ENCODE measurements around the gene PEX12.
A peak's percentile ranks its signal among the peaks of the same experiment; 100 is the strongest.

The PEX12 gene

DNA sequence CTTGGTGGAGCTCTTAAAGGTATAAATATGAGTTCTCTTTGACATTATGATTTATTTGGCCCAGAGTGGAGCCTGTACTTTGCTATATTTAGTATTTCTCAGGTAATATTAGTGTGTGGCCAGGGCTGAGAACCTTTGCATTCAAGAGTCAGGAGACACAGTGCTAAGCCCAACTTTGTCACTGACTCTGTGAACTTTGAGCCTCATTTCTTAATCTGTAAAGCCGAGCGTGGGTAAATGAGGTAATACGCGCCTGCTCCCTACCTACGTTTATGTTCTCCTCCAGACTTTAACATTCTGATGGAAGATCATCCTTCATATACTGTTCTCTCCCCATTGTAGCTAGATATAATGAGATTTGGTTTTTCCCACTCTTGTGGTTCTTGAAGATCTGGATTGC is 19.2 kb upstream of the PEX12 start:
- no peak overlapping the region for H3K4me3 ChIP-seq (ENCODE audit: control insufficient read depth, low read depth, low read length)
- no peak for DNase-seq (ENCODE audit: low read depth)
- TF ChIP-seq, protein P1, sequence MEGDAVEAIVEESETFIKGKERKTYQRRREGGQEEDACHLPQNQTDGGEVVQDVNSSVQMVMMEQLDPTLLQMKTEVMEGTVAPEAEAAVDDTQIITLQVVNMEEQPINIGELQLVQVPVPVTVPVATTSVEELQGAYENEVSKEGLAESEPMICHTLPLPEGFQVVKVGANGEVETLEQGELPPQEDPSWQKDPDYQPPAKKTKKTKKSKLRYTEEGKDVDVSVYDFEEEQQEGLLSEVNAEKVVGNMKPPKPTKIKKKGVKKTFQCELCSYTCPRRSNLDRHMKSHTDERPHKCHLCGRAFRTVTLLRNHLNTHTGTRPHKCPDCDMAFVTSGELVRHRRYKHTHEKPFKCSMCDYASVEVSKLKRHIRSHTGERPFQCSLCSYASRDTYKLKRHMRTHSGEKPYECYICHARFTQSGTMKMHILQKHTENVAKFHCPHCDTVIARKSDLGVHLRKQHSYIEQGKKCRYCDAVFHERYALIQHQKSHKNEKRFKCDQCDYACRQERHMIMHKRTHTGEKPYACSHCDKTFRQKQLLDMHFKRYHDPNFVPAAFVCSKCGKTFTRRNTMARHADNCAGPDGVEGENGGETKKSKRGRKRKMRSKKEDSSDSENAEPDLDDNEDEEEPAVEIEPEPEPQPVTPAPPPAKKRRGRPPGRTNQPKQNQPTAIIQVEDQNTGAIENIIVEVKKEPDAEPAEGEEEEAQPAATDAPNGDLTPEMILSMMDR (IDR thresholded peaks at IDR 0.05; ENCODE audit: control insufficient read depth, insufficient read depth, low read depth, low read length, missing control alignments) = no peak

DNA sequence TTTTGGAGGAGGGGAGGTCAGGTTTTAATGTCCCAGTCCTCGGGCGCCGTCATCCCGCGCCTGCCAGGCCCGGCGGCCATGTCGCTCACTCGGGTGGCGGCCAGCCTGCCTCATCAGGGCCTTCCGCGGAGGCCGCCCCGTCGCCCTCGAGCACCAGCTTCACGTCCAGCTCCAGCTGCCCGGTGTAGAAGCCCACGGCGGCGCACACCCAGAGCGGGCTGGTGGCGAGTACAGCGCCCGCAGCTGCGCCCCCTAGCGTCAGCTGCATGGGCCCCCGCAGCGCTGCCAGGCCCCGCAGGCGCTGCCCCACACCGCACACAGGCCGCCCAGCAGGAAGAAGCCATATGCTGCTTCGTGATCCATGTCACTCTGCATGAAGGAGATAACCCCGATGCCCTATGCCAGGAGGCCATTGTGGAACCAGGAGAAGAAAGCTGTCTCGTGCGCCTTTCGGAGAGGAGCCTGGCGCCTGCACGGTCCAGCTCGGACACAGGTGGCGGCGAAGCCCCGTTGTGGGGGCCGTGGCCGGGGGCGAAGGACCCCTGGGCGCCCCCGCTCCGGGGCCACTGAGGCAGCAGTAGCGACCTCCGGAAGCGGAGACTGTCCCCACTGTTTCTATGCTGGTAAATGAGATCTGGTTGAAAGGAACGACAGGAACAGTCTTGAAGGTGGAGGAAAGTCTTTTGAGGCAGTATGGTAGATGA is 18.3 kb upstream of the PEX12 start:
- TF ChIP-seq, protein P1 (IDR thresholded peaks at IDR 0.05; ENCODE audit: control insufficient read depth, insufficient read depth, low read depth, low read length, missing control alignments) = no peak

DNA sequence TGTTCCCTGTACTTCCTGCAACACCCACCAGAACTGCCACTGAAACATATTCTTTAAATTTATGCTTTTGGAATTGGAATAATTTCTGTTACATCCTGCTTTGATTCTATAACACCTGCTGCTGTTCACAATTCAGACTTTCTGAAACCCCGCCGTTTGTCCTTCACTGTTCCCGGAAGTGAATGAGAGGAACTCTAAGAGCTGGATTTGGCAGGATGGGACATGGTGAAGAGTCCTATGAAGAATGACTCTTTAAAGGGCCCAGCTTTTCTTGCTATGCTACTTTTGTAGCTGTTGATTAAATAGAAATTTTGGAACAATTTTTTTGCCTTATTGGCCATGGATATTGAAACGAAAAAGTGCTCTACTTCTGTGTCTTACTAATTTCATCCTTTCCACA is 17.7 kb upstream of the PEX12 start:
- DNase-seq (ENCODE audit: low read depth) = no peak
- TF ChIP-seq, protein P1 (IDR thresholded peaks at IDR 0.05; ENCODE audit: control insufficient read depth, insufficient read depth, low read depth, low read length, missing control alignments) = no peak

More for the DNA sequence above, 18.3 kb upstream of the PEX12 start:
- no peak for DNase-seq (ENCODE audit: low read depth)
- H3K4me3 ChIP-seq (ENCODE audit: control insufficient read depth, low read depth, low read length) = no peak overlapping the region

DNA sequence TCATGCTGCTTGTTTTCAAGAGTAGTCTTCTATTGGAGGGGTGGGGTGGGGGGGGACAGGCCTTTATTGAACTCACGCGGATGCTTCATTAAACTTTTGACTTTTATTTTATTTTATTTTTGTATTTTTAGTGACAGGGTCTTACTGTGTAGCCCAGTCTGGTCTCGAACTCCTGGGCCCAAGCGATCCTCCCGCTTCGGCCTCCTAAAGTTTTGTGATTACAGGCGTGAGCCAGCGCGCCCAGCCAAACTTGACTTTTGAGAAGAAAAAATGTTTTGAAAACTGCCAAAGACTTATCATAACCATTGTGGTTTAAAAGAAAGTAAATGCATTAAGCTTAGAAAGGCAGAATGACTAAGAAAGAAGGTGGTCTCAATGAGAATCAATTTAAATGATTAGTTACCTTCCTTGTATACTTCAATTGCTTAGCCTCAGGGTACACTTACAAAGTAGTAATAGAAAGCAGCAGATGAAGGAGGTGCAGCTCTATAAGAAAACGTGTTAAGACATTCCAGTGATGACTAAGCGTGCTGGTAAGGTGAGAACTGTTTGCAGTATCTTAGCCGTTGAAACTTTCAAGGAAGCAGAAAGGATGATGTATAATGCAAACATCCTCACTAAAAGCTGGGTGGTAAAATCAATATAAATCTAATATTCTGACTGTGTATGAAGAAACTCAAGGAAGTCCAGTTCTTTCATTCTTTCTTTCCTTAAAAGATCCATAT is 10.0 kb upstream of the PEX12 start:
- peak overlapping the region; percentile 95 for H3K4me3 ChIP-seq (ENCODE audit: control insufficient read depth, low read depth, low read length)
- TF ChIP-seq, protein P1 (IDR thresholded peaks at IDR 0.05; ENCODE audit: control insufficient read depth, insufficient read depth, low read depth, low read length, missing control alignments) = no peak
- DNase-seq (ENCODE audit: low read depth) = no peak

More for the DNA sequence above, 17.7 kb upstream of the PEX12 start:
- no peak overlapping the region for H3K4me3 ChIP-seq (ENCODE audit: control insufficient read depth, low read depth, low read length)

DNA sequence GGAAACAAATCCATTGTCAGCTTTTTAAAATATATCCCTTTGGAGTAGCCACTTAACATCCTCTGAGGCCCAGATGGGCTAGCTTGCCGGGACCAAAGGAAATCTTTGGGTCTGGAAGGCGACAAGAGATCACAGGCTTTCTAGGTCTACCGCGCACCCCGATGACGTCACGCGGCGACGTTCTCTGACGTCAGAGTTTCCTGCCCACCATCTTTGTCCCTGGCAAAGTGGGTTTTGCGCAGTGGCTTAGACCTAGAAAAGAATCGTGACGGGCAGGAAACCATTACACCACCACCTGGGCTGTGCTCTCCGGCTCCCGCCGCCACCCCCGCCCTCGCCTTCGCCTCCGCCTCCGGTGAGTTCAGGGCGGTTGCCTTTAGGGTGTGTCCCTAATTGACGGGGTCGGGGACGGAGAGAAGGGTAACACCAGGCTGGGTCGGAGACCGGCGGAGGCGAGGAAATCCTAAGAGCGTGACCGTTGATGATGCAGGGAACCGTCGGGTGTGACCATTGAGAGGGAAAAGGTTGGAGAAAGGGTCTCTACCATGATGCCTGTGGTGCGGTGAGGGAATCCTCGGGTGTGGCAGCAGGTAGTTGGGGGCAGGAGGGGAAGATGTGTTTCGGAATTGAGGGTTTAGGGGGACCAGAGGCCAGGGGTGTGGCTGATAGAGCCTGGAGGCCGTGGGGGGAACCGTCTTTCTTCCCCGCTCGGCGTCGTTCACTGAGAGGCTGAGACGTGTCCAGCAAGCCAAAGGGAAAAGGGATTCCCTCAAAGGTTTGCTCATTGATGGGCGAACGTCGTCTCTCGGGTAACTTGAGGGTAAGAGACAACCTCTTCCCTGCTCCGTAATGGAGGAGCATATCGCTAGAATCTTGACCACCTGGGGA is 8.9 kb upstream of the PEX12 start, which contains the start of gene AP2B1:
TSS of gene AP2B1 (plus strand) at position 249 of the 888 bp plus-strand sequence. CDS start 6,709 bp downstream, outside the sequence.
- peak; percentile 81 for DNase-seq (ENCODE audit: low read depth)
- TF ChIP-seq, protein P1 (IDR thresholded peaks at IDR 0.05; ENCODE audit: control insufficient read depth, insufficient read depth, low read depth, low read length, missing control alignments) = no peak
- H3K4me3 ChIP-seq (ENCODE audit: control insufficient read depth, low read depth, low read length) = peak within 1 kb of the TSS; percentile 95

DNA sequence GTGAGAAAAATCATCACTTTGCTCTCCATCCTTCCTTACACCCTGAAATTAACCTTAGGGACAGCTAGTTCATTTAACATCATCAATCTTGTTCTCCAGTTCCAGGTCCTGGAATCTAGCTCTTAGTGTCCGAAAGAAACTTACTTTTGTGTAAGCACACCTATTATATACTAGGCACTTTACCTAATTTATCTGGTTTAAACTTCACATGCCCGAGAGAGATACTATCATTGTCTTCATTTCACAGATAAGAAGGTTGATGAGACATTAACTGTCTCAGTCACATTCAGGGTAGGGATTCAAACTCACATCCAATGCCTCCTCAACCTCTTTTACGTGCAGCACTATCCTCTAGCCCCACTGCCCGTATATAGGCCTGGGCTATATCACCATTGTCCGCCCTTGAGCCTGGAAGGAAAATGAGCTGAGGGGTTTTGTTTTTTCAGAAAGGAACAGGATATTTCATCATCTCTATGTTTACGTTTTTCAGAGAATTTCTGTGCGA is 8.2 kb upstream of the PEX12 start:
- peak overlapping the region; percentile 95 for H3K4me3 ChIP-seq (ENCODE audit: control insufficient read depth, low read depth, low read length)
- TF ChIP-seq, protein P1 (IDR thresholded peaks at IDR 0.05; ENCODE audit: control insufficient read depth, insufficient read depth, low read depth, low read length, missing control alignments) = no peak
- no peak for DNase-seq (ENCODE audit: low read depth)
